A549 (cell line): ENCODE results near the gene PTPRS.

Experiments
- GATA3 ChIP-seq: IDR thresholded peaks from 2 replicates; pipeline ENCODE4 v1.6.1; 2012; ENCODE audit warnings: borderline replicate concordance
- HDAC2 ChIP-seq: fragments of 200-600 bp; sonication (generic); IDR thresholded peaks from 2 replicates; pipeline ENCODE4 v1.6.1; 2016
- NFE2L2 ChIP-seq: fragments of 150-350 bp; conservative IDR thresholded peaks from 2 replicates; pipeline ENCODE4 v1.6.1; 2014; ENCODE audit warnings: low read length
- POLR2A ChIP-seq: IDR thresholded peaks from 2 replicates; pipeline ENCODE4 v1.6.1; 2012; ENCODE audit warnings: mild to moderate bottlenecking, low read length
- RAD21 ChIP-seq, 2 experiments: fragments of >200 bp in 1 of 2; sonication (Bioruptor Twin) in 1 of 2; formaldehyde crosslinking in 1 of 2; IDR thresholded peaks in 1 of 2; conservative IDR thresholded peaks in 1 of 2; 2 replicates in 1 of 2; 3 replicates in 1 of 2; pipeline ENCODE4 v1.6.1; 2012 to 2018; ENCODE audit warnings: inconsistent platforms in 1 of 2
- RCOR1 ChIP-seq: fragments of 150-350 bp; IDR thresholded peaks from 2 replicates; pipeline ENCODE4 v1.6.1; 2014; ENCODE audit warnings: antibody characterized with exemption, low read length, low read depth
- TF ChIP-seq, protein P1 (sequence below): fragments of >200 bp; sonication (Bioruptor Twin); formaldehyde crosslinking; IDR thresholded peaks from 3 replicates; pipeline ENCODE4 v1.5.1; 2016
- TF ChIP-seq, protein P2 (sequence below): fragments of 200-600 bp; sonication (generic); IDR thresholded peaks from 2 replicates; pipeline ENCODE4 v1.6.1; 2016; ENCODE audit warnings: antibody characterized with exemption, mild to moderate bottlenecking, moderate library complexity
- TF ChIP-seq, protein P3 (sequence below): fragments of 250-450 bp; sonication (Bioruptor Pico); IDR thresholded peaks from 2 replicates; pipeline ENCODE4 v1.5.0; 2020; ENCODE audit warnings: low read depth, mild to moderate bottlenecking, moderate library complexity
- TF ChIP-seq, protein P4 (sequence below): IDR thresholded peaks from 2 replicates; pipeline ENCODE4 v1.6.1; 2012; ENCODE audit warnings: low read depth, borderline replicate concordance

DNA sequence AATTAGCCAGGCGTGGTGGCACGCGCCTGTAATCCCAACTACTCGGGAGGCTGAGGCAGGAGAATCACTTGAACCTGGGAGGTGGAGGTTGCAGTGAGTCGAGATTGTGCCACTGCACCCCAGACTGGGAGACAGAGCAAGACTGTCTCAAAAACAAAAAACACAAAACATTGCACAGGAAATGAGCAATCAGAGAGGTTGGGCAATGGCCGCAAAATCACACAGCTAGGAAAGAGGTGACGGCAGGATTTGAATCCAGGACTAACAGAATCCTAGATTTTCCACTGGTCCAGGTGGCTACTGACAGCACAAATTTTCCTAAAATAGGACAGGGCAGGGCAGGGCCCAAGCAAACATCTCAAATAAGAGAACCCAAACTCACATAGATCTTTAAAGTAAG is 23.3 kb downstream of the PTPRS start:
- no peak for TF ChIP-seq GATA3
- TF ChIP-seq, protein P1, sequence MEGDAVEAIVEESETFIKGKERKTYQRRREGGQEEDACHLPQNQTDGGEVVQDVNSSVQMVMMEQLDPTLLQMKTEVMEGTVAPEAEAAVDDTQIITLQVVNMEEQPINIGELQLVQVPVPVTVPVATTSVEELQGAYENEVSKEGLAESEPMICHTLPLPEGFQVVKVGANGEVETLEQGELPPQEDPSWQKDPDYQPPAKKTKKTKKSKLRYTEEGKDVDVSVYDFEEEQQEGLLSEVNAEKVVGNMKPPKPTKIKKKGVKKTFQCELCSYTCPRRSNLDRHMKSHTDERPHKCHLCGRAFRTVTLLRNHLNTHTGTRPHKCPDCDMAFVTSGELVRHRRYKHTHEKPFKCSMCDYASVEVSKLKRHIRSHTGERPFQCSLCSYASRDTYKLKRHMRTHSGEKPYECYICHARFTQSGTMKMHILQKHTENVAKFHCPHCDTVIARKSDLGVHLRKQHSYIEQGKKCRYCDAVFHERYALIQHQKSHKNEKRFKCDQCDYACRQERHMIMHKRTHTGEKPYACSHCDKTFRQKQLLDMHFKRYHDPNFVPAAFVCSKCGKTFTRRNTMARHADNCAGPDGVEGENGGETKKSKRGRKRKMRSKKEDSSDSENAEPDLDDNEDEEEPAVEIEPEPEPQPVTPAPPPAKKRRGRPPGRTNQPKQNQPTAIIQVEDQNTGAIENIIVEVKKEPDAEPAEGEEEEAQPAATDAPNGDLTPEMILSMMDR: no peak
- TF ChIP-seq, protein P2, sequence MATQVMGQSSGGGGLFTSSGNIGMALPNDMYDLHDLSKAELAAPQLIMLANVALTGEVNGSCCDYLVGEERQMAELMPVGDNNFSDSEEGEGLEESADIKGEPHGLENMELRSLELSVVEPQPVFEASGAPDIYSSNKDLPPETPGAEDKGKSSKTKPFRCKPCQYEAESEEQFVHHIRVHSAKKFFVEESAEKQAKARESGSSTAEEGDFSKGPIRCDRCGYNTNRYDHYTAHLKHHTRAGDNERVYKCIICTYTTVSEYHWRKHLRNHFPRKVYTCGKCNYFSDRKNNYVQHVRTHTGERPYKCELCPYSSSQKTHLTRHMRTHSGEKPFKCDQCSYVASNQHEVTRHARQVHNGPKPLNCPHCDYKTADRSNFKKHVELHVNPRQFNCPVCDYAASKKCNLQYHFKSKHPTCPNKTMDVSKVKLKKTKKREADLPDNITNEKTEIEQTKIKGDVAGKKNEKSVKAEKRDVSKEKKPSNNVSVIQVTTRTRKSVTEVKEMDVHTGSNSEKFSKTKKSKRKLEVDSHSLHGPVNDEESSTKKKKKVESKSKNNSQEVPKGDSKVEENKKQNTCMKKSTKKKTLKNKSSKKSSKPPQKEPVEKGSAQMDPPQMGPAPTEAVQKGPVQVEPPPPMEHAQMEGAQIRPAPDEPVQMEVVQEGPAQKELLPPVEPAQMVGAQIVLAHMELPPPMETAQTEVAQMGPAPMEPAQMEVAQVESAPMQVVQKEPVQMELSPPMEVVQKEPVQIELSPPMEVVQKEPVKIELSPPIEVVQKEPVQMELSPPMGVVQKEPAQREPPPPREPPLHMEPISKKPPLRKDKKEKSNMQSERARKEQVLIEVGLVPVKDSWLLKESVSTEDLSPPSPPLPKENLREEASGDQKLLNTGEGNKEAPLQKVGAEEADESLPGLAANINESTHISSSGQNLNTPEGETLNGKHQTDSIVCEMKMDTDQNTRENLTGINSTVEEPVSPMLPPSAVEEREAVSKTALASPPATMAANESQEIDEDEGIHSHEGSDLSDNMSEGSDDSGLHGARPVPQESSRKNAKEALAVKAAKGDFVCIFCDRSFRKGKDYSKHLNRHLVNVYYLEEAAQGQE: no peak
- TF ChIP-seq POLR2A: no peak
- no peak for TF ChIP-seq RCOR1
- no peak for TF ChIP-seq RAD21 (conservative IDR thresholded peaks at IDR 0.05 in 1 of 2, IDR thresholded peaks at IDR 0.05 in 1 of 2)
- TF ChIP-seq NFE2L2: no peak
- no peak for TF ChIP-seq HDAC2
- TF ChIP-seq, protein P3, sequence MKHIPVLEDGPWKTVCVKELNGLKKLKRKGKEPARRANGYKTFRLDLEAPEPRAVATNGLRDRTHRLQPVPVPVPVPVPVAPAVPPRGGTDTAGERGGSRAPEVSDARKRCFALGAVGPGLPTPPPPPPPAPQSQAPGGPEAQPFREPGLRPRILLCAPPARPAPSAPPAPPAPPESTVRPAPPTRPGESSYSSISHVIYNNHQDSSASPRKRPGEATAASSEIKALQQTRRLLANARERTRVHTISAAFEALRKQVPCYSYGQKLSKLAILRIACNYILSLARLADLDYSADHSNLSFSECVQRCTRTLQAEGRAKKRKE (CRISPR knock-in tag): no peak
- TF ChIP-seq, protein P4, sequence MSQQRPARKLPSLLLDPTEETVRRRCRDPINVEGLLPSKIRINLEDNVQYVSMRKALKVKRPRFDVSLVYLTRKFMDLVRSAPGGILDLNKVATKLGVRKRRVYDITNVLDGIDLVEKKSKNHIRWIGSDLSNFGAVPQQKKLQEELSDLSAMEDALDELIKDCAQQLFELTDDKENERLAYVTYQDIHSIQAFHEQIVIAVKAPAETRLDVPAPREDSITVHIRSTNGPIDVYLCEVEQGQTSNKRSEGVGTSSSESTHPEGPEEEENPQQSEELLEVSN: no peak
